GM12865 (cell line): Measurements from ENCODE around the gene SLC6A18.
"Not testable (repeated sequence)": the region's sequence is repeated elsewhere in the genome, so short reads cannot be mapped to it uniquely, and the experiment has no call there.

Experiments used
- DNase-seq: peaks from one replicate; pipeline ENCODE4 v3.0.0; 2010; ENCODE audit warnings: low read depth
- H3K4me3 ChIP-seq: 2 replicates; pipeline ENCODE4 v1.5.1; 2011; ENCODE audit warnings: mild to moderate bottlenecking, low read depth, low read length, control low read depth
- TF ChIP-seq, protein P1 (sequence below): IDR thresholded peaks from 2 replicates; pipeline ENCODE4 v1.5.1; 2011; ENCODE audit warnings: low read length, control low read depth, low read depth, inconsistent platforms; ENCODE audit not compliant: insufficient read depth; ENCODE audit errors: missing control alignments

Gene SLC6A18

DNA sequence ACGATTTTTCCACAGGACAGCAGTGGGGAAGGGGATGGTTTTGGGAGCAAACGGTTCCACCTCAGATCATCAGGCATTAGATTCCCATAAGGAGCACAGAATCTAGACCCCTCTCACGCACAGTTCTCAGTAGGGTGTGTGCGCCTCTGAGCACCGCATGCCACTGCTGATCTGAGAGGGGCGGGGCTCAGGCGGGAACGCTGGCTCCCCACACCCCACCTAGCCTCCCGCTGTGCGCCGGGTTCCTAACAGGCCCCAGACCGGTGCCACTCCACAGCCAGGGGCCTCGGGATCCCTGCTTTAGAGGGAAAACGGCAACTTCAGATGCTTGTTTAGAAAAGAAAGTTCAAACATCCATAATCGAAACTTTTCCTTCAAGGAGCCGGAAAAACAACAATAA lies 49.3 kb downstream of the SLC6A18 start:
- TF ChIP-seq, protein P1, sequence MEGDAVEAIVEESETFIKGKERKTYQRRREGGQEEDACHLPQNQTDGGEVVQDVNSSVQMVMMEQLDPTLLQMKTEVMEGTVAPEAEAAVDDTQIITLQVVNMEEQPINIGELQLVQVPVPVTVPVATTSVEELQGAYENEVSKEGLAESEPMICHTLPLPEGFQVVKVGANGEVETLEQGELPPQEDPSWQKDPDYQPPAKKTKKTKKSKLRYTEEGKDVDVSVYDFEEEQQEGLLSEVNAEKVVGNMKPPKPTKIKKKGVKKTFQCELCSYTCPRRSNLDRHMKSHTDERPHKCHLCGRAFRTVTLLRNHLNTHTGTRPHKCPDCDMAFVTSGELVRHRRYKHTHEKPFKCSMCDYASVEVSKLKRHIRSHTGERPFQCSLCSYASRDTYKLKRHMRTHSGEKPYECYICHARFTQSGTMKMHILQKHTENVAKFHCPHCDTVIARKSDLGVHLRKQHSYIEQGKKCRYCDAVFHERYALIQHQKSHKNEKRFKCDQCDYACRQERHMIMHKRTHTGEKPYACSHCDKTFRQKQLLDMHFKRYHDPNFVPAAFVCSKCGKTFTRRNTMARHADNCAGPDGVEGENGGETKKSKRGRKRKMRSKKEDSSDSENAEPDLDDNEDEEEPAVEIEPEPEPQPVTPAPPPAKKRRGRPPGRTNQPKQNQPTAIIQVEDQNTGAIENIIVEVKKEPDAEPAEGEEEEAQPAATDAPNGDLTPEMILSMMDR = no peak
- no peak for DNase-seq
- no peak overlapping the region for H3K4me3 ChIP-seq

DNA sequence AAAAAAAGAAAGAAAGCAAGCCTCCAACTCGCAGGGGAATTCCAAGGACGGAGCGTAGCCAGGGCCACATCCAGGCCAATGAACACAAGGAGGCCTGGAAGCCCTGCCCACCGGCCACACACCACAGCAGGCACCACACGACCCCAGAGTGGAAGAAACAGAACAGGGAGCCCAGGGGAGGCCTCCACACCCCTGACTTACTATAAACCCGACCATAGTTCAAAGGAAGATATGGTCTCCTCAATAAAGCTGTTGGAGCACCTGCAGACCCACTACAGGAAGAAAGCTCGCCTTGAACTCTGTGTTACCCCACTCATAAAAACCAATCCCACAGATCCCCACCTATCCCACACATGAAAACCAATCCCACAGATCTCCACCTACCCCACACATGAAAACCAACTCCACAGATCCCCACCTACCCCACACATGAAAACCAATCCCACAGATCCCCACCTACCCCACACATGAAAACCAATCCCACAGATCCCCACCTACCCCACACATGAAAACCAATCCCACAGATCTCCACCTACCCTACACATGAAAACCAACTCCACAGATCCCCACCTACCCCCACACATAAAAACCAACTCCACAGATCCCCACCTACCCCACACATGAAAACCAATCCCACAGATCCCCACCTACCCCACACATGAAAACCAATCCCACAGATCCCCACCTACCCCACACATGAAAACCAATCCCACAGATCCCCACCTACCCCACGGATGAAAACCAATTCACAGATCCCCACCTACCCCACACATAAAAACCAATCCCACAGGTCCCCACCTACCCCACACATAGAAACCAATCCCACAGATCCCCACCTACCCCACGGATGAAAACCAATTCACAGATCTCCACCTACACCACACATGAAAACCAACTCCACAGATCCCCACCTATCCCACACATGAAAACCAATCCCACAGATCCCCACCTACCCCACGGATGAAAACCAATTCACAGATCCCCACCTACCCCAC lies 50.5 kb downstream of the SLC6A18 start:
- not testable (repeated sequence) for DNase-seq, H3K4me3 ChIP-seq

DNA sequence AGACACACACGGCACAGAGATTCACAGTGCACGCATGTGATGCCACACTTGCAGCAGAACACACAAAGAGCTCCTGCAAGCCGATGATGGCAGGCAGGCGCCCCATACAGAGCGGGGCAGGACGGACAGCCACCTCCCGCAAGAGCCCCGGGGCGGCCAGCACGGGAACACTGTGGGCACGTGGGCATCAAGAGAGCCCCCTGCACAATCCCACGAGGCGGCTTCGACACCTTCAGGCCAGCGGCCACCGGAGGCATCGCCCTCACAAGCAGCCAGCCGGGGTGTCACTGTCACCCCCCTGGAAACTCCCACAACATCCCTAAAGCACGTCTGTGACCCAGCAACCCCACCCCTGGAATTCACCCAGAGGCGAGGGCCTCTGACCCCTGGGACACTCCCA lies 51.7 kb downstream of the SLC6A18 start:
- TF ChIP-seq, protein P1 = no peak
- DNase-seq = no peak
- no peak overlapping the region for H3K4me3 ChIP-seq

DNA sequence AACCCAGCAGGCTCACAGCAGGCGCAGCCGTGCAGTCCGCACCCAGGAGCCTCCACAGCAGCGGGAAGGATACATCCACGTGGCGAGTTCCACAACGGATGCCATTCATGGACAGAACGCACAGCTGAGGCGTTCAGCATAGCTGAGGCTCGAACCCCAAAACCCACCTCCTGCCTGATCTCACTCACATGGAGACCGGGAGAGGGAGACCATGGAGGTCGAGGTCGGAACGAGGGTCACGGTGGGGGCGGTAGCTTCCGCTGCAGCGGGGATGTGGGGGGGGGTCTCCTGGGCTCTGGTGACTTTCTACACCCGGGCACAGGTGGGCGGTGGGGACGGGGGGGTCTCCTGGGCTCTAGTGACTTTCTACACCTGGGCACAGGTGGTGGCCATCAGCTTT lies 52.1 kb downstream of the SLC6A18 start:
- H3K4me3 ChIP-seq = no peak overlapping the region
- TF ChIP-seq, protein P1 = no peak
- DNase-seq = no peak

DNA sequence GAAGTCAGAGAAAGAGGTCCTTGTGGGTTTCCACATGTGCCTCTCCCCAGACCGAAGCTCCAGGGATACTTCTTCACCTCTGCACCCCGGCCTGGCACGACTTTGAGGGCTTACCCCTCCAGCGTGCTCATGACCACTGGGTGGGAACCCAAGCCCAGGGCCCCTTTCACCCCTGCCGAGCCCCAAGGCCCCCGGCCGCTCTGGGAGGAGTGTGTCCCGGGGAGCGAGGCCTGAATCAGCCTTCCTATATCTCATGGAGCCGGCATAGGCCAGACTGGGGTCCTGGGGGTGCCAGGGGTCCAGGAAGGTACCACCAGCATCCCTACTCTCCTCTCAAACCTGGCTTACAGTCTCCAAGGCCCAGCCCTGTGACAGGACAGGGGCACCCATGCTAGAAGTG lies 52.6 kb downstream of the SLC6A18 start:
- TF ChIP-seq, protein P1 = no peak
- DNase-seq = no peak
- no peak overlapping the region for H3K4me3 ChIP-seq

DNA sequence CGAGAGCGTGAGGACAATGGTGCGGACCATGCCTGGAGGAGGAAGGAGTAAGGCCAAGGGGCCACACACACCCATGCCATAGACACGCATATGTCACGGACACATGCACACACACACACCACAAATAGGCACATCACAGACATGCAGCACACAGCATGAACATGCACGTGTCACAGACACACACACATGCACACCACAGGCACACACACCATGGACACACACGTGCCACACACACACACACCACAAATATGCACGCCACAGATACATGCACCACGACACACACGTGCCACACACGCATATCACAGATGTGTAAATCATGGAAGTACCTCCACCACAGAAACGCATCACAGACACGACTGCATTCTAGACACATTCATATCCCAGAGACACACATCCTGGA lies 53.0 kb downstream of the SLC6A18 start:
- H3K4me3 ChIP-seq = no peak overlapping the region
- DNase-seq = no peak
- TF ChIP-seq, protein P1 = no peak

DNA sequence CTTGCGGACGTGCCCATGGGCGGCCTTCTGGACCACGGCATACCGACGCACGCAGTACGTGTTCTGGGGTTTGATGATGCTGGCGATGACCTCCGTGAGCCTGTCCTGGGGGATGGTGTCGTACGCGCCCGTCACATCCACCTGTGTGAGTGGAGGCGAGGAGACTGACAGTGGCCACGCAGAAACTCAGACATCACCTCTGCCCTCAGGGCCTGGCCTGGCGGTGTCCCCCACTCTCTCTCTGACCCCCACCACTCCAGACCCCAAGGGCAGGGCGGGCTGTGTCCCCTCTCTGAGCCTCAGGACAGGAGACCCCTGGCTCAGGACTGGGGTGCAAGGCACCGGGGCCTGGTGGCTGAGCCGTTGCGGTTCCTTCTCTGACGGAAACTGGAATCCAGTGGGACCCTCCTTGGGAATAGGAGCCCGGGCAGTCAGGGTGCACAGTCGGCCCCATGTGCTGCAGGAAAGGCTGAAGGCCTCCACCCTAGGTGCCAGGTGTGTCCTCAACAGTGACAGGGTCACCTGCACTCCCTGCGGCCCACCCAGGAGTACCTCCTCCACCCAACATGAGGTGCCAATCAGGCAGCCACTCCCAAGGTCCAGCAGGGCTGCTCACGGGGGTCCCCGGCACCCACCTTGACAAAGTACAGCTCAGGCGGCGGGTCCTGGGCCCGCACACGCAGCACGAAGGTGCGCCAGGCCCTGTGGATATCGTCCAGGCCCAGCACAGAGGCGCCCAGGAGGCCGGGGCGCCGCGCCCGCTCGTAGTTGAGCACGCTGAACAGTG lies 53.7 kb downstream of the SLC6A18 start:
- no peak overlapping the region for H3K4me3 ChIP-seq
- DNase-seq = no peak
- TF ChIP-seq, protein P1 = no peak
